PFSK-1 (cell line): ENCODE results near the gene CEP41.

Source experiments
- FOXP2 ChIP-seq: optimal IDR thresholded peaks from 2 replicates; pipeline ENCODE3; 2011; ENCODE audit warnings: borderline replicate concordance, control low read depth, inconsistent platforms; ENCODE audit not compliant: insufficient read depth; ENCODE audit errors: extremely low read length, extremely low read depth
- POLR2AphosphoS5 ChIP-seq: IDR thresholded peaks from 2 replicates; pipeline ENCODE4 v1.6.1; 2012; ENCODE audit warnings: low read depth, mild to moderate bottlenecking, control low read depth, low read length, moderate library complexity
- SIN3A ChIP-seq: IDR thresholded peaks from 2 replicates; pipeline ENCODE4 v1.6.1; 2012; ENCODE audit warnings: mild to moderate bottlenecking, low read length, moderate library complexity, borderline replicate concordance; ENCODE audit not compliant: insufficient read depth
- TAF1 ChIP-seq: IDR thresholded peaks from 2 replicates; pipeline ENCODE4 v1.6.1; 2012; ENCODE audit warnings: low read length, control low read depth, borderline replicate concordance; ENCODE audit not compliant: insufficient read depth
- TF ChIP-seq, protein P1 (sequence below), 2 experiments: IDR thresholded peaks; 2 replicates each; pipeline versions ENCODE4 v1.6.1 to v1.8.0; 2011 to 2012; ENCODE audit warnings: low read depth in 2 of 2, low read length in 2 of 2, control low read depth in 1 of 2, inconsistent platforms in 1 of 2, mild to moderate bottlenecking in 1 of 2, moderate library complexity in 1 of 2; ENCODE audit not compliant: insufficient read depth in 1 of 2

CEP41 gene

GRCh38 chr7:130387628-130388403, 53.0 kb downstream of the CEP41 start:
- TF ChIP-seq POLR2AphosphoS5 = no peak
- TF ChIP-seq, protein P1, sequence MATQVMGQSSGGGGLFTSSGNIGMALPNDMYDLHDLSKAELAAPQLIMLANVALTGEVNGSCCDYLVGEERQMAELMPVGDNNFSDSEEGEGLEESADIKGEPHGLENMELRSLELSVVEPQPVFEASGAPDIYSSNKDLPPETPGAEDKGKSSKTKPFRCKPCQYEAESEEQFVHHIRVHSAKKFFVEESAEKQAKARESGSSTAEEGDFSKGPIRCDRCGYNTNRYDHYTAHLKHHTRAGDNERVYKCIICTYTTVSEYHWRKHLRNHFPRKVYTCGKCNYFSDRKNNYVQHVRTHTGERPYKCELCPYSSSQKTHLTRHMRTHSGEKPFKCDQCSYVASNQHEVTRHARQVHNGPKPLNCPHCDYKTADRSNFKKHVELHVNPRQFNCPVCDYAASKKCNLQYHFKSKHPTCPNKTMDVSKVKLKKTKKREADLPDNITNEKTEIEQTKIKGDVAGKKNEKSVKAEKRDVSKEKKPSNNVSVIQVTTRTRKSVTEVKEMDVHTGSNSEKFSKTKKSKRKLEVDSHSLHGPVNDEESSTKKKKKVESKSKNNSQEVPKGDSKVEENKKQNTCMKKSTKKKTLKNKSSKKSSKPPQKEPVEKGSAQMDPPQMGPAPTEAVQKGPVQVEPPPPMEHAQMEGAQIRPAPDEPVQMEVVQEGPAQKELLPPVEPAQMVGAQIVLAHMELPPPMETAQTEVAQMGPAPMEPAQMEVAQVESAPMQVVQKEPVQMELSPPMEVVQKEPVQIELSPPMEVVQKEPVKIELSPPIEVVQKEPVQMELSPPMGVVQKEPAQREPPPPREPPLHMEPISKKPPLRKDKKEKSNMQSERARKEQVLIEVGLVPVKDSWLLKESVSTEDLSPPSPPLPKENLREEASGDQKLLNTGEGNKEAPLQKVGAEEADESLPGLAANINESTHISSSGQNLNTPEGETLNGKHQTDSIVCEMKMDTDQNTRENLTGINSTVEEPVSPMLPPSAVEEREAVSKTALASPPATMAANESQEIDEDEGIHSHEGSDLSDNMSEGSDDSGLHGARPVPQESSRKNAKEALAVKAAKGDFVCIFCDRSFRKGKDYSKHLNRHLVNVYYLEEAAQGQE (IDR thresholded peaks at IDR 0.05; ENCODE audit: insufficient read depth in 1 of 2, low read depth in 2 of 2, low read length in 2 of 2) = no peak
- no peak for TF ChIP-seq FOXP2
- TF ChIP-seq TAF1 = no peak
- TF ChIP-seq SIN3A = no peak

DNA sequence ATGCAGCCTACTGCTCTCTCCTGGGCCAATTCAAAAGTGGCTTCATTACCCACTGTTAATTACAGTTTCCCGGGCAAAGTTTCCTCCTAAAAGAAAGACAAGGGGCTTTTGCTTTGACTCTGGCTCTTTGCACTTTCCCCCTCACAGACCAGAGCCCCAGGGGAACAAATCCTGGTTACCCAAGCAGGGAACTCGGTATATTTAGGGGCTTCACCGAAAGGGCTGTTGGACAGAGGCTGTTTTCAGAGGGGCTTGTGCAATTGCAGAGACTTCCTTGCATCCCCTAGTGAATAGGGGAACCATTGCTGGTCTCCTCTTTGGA, 53.5 kb downstream of the CEP41 start:
- TF ChIP-seq SIN3A = no peak
- TF ChIP-seq, protein P1 (IDR thresholded peaks at IDR 0.05; ENCODE audit: insufficient read depth in 1 of 2, low read depth in 2 of 2, low read length in 2 of 2) = no peak
- TF ChIP-seq POLR2AphosphoS5 = no peak
- no peak for TF ChIP-seq FOXP2
- TF ChIP-seq TAF1 = no peak

DNA sequence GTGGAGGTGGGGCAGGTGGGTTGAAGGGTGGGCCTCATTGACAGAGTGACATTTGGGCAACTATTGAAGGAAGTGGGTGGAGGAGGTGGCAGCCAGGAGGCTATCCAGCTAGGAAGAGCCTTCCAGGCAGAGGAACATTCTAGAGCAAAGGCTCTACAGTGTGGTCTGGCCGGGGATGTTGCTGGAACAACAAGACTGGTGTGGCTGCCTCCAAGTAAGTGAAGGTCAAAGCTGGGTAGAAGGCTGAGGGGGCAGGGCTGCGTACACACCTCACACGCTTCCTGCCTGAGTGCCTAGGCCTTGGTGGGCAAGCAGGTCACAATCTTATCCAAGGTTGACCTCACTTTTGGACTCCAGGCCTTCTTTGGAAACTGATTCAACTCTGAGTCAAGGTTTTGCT, 53.9 kb downstream of the CEP41 start:
- TF ChIP-seq TAF1 = no peak
- TF ChIP-seq SIN3A = no peak
- TF ChIP-seq, protein P1 (IDR thresholded peaks at IDR 0.05; ENCODE audit: insufficient read depth in 1 of 2, low read depth in 2 of 2, low read length in 2 of 2) = no peak
- no peak for TF ChIP-seq FOXP2
- no peak for TF ChIP-seq POLR2AphosphoS5

DNA sequence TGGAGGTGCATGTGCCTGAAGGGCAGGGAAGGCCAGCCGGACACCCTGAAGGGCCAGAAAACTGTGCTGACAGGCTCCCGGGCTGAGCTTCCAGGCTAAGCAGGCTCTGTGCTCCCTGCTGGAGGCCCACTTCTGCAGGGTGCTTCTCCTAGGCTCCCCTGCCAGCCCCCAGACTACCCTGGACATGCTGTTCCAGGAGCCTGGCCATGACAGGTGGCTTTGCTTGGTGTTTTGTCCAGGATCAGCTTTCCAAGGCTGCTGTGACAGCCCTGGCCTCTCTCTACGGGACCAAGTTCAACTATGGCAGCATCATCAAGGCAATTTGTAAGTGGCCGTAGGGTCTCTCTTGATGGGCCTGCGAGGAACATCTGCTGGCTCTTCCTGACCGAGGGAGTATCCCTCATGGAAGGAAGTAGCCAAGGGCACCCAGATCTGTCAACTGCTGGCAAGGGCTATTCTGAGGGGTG, 55.2 kb downstream of the CEP41 start:
- no peak for TF ChIP-seq TAF1

GRCh38 chr7:130384841-130385599, 55.8 kb downstream of the CEP41 start:
- TF ChIP-seq POLR2AphosphoS5 = no peak
- no peak for TF ChIP-seq TAF1
- TF ChIP-seq, protein P1 (IDR thresholded peaks at IDR 0.05; ENCODE audit: insufficient read depth in 1 of 2, low read depth in 2 of 2, low read length in 2 of 2) = no peak
- TF ChIP-seq SIN3A = no peak
- no peak for TF ChIP-seq FOXP2
